Erythroblast (primary cell): ENCODE data around the gene RPGR.

ENCODE experiments used
- GATA1 ChIP-seq: IDR thresholded peaks from 2 replicates; pipeline ENCODE4 v1.6.1; 2011; ENCODE audit warnings: low read depth, mild to moderate bottlenecking, control low read depth, low read length, moderate library complexity
- POLR2A ChIP-seq: IDR thresholded peaks from 2 replicates; pipeline ENCODE4 v1.6.1; 2011; ENCODE audit warnings: mild to moderate bottlenecking, low read length

DNA sequence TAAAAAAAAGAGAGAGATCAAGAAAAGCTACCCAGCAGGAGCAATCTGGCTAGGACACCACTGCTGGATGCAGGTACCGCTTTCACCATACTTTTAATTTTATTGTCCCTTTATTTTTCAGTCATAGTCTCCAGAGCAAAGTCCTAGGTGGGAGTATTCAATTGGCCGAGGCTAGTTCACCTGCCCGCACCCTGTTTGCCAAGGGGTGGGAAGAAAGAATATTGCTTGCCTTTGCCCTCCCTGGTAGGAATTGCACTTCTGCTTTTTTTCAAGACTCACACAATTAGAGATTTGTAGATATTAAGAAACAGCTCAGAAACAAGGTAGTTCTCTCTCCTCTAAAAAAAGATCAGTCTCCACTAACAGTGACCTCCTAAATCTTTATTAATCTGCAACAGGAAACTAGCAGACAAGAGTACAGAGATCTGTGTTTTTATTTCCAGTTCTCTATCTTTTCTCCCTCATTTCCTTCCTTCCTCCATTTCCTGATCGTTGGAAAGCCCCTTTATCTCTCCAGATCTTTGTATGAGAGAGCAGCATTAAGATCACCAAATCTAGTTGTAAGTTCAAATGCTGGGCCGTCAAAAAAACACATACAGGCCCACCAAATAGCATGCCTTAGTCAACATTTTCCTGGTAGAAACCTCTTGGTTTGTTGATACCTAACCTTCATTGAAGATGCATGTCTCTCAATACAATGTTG is 9.4 kb upstream of the RPGR start:
- no peak for TF ChIP-seq POLR2A
- no peak for TF ChIP-seq GATA1
